Measurements from ENCODE around the gene PRKCA. TPM values are rescaled to one million over a fixed set of nuclear protein-coding genes. Genes with fewer than 3 reads are reported as not detected.
"Not testable (repeated sequence)": the region's sequence is repeated elsewhere in the genome, so short reads cannot be mapped to it uniquely, and the experiment has no call there.

The PRKCA gene
- total RNA-seq, 1 donor from 2014 or later: 29.0 TPM

DNA sequence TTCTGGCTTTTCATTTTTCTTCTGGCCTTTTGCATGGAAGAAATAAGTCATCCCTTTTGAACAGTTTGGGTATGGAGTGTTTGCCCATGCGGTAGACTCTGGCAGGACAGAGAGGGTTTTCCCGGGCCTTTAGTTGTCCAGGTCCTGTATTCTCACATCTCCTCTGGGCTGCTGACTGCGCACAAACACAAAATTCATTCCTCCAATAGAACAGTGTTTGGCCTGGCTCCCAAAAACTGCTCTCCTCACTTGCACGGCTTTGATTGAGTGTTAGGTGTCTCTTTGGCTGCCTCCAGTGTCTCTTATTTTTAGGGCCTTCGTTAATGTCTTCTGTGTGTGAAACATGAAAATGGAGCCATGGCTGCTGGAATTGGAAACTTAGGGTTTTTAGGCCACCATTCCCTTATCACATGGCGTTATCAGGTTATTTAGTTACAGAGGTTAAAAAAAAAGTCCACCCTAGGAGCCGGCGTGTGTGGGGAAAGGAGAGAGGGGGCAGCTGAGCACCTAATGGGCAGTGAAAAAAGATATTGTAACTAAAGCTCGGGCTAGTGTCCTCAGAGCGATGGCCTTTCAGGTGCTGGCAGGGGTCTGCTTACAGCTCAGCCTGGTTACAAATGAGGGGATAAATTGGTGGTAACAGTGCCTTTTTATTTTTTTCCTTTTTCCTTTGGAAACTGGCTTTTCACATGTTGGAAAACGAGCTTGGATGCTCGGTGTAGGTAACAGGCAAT is 47.3 kb downstream of the PRKCA start:
- intact Hi-C loops (cut with DNase I): no loop called here
- no peaks in the 10 kb centered on the region for H3K27me3 ChIP-seq (ENCODE audit: low read depth)

DNA sequence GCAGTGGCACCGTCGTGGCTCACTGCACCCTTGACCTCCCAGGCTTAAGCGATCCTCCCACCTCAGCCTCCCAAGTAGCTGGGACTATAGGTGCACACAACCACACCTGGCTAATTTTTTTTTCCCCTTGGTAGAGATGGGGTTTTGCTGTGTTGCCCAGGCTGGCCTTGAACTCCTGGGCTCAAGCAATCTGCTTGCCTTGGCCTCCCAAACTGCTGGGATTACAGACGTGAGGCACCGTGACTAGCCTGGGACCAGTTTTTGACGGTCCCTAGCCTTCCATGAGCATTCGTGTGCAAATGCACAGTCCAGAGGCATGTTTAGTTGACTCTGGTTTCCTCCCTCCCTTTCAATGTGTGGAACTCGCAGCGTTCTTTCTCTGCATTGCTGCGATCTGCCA is 48.2 kb downstream of the PRKCA start:
- H3K27ac ChIP-seq; H3K36me3 ChIP-seq; DNase-seq; H3K9me3 ChIP-seq; ATAC-seq; intact Hi-C loops (cut with DNase I); H3K4me3 ChIP-seq; H3K27me3 ChIP-seq (ENCODE audit: low read depth): not testable (repeated sequence)
- peaks cover 29% of the 10 kb centered on the region for H3K4me1 ChIP-seq

More for the DNA sequence above, 47.3 kb downstream of the PRKCA start:
- TF ChIP-seq, protein P1, sequence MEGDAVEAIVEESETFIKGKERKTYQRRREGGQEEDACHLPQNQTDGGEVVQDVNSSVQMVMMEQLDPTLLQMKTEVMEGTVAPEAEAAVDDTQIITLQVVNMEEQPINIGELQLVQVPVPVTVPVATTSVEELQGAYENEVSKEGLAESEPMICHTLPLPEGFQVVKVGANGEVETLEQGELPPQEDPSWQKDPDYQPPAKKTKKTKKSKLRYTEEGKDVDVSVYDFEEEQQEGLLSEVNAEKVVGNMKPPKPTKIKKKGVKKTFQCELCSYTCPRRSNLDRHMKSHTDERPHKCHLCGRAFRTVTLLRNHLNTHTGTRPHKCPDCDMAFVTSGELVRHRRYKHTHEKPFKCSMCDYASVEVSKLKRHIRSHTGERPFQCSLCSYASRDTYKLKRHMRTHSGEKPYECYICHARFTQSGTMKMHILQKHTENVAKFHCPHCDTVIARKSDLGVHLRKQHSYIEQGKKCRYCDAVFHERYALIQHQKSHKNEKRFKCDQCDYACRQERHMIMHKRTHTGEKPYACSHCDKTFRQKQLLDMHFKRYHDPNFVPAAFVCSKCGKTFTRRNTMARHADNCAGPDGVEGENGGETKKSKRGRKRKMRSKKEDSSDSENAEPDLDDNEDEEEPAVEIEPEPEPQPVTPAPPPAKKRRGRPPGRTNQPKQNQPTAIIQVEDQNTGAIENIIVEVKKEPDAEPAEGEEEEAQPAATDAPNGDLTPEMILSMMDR (IDR thresholded peaks at IDR 0.05): no peak
- Histone ChIP-seq H3K4me1 (peaks cover 29% of the 10 kb centered on the region), H3K4me3 (no peak overlapping the region), H3K27ac (no peak overlapping the region), H3K9me3 (no peaks in the 10 kb centered on the region), H3K36me3 (no peaks in the 10 kb centered on the region)
- DNase-seq (no peak), ATAC-seq (no peak)

DNA sequence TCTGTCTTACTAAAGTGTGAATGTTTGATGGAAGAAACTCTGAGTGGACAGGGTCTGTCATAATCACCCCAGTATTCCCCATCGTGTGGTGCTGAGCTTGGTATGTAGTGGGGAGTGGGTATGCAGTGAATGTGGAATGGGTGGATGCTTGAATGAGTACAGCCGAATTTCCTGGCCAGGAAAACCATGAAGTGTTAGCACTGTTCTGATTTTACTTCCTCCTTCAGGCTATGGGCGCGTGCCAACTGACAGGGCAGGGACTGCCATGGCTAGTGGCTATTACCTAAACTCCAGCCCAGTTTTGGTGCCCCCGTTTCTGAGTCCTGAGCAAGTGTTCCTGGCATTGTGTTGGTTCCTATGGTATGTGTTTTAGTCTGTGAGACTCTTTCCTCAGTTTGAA is 48.6 kb downstream of the PRKCA start:
- H3K27me3 ChIP-seq (ENCODE audit: low read depth): no peaks in the 10 kb centered on the region
- ATAC-seq (peak; percentile 81 to 86), DNase-seq (peak; percentile 79)
- TF ChIP-seq, protein P1 (IDR thresholded peaks at IDR 0.05): no peak
- intact Hi-C loops (cut with DNase I): no loop called here
- H3K27ac ChIP-seq: no peak overlapping the region
- no peak overlapping the region for H3K4me3 ChIP-seq
- peaks cover 29% of the 10 kb centered on the region for H3K4me1 ChIP-seq
- no peaks in the 10 kb centered on the region for H3K36me3 ChIP-seq
- H3K9me3 ChIP-seq: no peaks in the 10 kb centered on the region

DNA sequence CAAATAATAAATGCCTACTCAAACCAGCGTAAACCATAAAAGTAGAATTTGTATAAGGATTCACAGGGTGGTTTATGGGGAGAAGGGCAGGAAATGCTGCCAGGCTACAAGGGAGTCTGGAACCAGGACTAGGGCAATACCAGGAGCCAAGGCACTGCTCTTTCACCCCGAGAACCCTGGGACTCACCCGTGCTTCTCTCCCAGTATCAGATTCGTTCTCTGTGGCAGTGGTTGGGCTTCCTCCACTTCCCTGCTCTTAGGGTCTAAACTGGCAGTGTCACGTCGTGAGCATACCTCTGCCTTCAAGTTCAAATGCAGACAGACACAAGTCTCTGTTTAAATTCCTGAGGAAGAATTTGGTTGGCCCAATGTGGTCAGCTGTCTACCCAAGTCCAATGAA is 49.3 kb downstream of the PRKCA start:
- Histone ChIP-seq H3K27me3 (ENCODE audit: low read depth) (no peaks in the 10 kb centered on the region), H3K27ac (no peak overlapping the region), H3K36me3 (no peaks in the 10 kb centered on the region), H3K4me1 (peaks cover 29% of the 10 kb centered on the region), H3K4me3 (no peak overlapping the region), H3K9me3 (no peaks in the 10 kb centered on the region)
- intact Hi-C loops (cut with DNase I): no loop called here
- TF ChIP-seq, protein P1 (IDR thresholded peaks at IDR 0.05): no peak
- no peak for ATAC-seq
- DNase-seq: no peak

DNA sequence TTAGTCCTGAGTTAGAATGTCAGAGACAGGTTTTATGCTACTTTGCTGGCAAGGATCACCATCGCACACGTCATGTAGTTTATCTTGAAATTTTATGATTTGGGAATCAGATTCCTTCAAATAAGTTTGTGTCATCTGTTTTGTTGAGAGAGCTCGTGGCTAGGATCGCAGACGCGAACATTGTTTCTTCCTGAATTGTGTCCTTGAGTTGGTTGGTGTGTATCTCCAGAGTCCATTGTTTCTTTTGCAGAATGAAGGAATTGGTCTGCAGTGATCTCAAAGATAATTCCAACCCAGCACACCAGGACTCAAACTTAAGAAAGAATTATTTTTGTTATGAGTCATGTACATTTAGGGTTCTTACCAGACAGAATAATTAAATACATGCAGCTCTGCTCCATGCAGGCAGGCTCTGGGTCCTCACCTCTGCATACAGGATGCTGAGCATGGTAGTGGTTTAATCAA is 51.6 kb downstream of the PRKCA start:
- intact Hi-C loops (cut with DNase I): no loop called here
- Histone ChIP-seq H3K9me3 (no peaks in the 10 kb centered on the region), H3K27ac (no peak overlapping the region), H3K4me3 (no peak overlapping the region), H3K4me1 (peaks cover 22% of the 10 kb centered on the region), H3K27me3 (ENCODE audit: low read depth) (no peaks in the 10 kb centered on the region), H3K36me3 (no peaks in the 10 kb centered on the region)
- TF ChIP-seq, protein P1 (IDR thresholded peaks at IDR 0.05): no peak
- ATAC-seq (no peak), DNase-seq (no peak)

DNA sequence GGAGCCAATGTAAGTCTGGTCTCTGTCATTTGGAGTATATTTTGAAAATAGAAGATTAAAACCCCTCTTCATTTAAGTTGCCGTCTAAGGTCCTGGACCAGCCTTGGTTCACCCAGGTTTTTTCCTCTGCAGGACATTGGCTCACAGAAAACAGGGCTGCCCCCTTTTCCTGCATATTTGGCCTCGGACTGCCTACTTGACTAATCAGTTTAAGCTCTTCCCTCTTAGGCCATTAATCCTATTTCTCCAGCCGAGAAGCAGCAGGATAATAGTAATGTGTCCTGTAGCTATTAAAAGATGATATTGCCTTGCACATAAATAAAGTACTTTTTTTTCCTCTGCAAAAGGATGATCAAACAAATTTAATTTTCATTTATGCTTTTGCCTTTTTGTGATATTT is 52.1 kb downstream of the PRKCA start:
- TF ChIP-seq, protein P1 (IDR thresholded peaks at IDR 0.05): no peak
- Histone ChIP-seq H3K27ac (no peak overlapping the region), H3K9me3 (no peaks in the 10 kb centered on the region), H3K4me1 (peaks cover 17% of the 10 kb centered on the region), H3K4me3 (no peak overlapping the region), H3K27me3 (ENCODE audit: low read depth) (no peaks in the 10 kb centered on the region), H3K36me3 (no peaks in the 10 kb centered on the region)
- ATAC-seq (no peak), DNase-seq (no peak)
- intact Hi-C loops (cut with DNase I): no loop called here
